ENCODE data around the gene SLC2A5. TPM values are rescaled to one million over a fixed set of nuclear protein-coding genes. Genes with fewer than 3 reads are reported as not detected.
"Not testable (repeated sequence)": the region's sequence is repeated elsewhere in the genome, so short reads cannot be mapped to it uniquely, and the experiment has no call there.

Gene SLC2A5
- total RNA-seq, 1 experiment from 2014 or later: not detected

DNA sequence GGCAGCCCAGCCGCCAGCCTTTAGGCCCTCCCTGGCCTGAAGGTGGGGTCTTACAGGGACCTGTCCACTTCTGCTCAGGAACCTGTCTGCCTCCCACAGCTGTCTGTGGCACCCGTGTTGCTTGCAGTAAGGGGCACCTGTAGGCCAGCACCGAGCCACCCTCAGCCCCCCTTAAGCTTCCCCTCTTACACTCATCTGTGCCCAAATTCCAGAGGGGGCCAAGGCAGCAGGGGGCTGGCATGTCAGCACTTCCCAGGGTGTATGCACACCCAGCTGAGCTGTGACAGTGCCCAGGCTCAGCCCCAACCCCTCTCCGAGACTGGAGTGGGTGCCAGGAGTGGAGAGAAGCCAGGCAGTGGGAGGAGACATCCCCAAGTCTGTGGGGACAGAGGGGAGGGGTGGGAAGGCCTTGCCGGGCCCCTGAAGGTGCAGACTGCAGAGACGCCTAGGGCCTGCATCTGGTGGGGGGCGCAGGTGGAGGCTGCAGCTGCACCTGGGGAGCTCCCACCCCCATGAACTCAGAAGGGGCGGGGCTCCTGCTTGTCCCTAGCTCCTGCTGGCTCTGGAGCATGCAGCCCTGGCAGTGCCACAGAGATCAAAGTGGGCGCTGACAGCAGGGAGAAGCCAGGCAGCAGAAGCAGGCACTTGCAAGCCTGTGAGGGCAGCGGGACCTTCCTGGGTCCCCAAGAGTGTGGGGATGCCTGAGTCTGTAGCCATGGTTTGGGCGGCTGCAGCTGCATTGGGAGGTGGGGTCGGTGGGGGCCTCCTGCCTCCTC, 37.8 kb downstream of the SLC2A5 start:
- BruUV-seq (replicated peaks): no TSS peak
- TF ChIP-seq, protein P1, sequence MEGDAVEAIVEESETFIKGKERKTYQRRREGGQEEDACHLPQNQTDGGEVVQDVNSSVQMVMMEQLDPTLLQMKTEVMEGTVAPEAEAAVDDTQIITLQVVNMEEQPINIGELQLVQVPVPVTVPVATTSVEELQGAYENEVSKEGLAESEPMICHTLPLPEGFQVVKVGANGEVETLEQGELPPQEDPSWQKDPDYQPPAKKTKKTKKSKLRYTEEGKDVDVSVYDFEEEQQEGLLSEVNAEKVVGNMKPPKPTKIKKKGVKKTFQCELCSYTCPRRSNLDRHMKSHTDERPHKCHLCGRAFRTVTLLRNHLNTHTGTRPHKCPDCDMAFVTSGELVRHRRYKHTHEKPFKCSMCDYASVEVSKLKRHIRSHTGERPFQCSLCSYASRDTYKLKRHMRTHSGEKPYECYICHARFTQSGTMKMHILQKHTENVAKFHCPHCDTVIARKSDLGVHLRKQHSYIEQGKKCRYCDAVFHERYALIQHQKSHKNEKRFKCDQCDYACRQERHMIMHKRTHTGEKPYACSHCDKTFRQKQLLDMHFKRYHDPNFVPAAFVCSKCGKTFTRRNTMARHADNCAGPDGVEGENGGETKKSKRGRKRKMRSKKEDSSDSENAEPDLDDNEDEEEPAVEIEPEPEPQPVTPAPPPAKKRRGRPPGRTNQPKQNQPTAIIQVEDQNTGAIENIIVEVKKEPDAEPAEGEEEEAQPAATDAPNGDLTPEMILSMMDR (conservative IDR thresholded peaks at IDR 0.05; ENCODE audit: low read depth, low read length): no peak
- TF ChIP-seq EZH2 (IDR thresholded peaks at IDR 0.05; ENCODE audit: borderline replicate concordance, low read depth, low read length, poor library complexity, severe bottlenecking): no peak
- no peaks in the 10 kb centered on the region for H3K4me1 ChIP-seq (ENCODE audit: insufficient read depth, low read length, poor library complexity, severe bottlenecking)
- ChIA-PET CTCF (interaction anchor here (0.6 to 0.7 kb wide), 2 partner anchors 8 to 27 kb away, joined by 3 read pairs; no protein-coding TSS in a partner anchor), POLR2A (ENCODE audit: low non-redundant PET) (no interaction called here)
- H3K27me3 ChIP-seq (replicated peaks; ENCODE audit: insufficient read depth, low read depth, low read length, poor library complexity): no peaks in the 10 kb centered on the region
- intact Hi-C loops (cut with micrococcal nuclease; ENCODE audit: unreplicated experiment): no loop called here
- DNase-seq (ENCODE audit: low spot score): no peak
- H3K36me3 ChIP-seq (ENCODE audit: insufficient read depth, low read length, poor library complexity, severe bottlenecking): no peaks in the 10 kb centered on the region
- H3K9me3 ChIP-seq (ENCODE audit: low read depth, low read length, poor library complexity, severe bottlenecking): peaks cover 4% of the 10 kb centered on the region
- H3K27ac ChIP-seq (ENCODE audit: low read depth, low read length, poor library complexity, severe bottlenecking): no peak overlapping the region
- no peak overlapping the region for H3K4me3 ChIP-seq (ENCODE audit: low read depth, low read length, poor library complexity, severe bottlenecking)

DNA sequence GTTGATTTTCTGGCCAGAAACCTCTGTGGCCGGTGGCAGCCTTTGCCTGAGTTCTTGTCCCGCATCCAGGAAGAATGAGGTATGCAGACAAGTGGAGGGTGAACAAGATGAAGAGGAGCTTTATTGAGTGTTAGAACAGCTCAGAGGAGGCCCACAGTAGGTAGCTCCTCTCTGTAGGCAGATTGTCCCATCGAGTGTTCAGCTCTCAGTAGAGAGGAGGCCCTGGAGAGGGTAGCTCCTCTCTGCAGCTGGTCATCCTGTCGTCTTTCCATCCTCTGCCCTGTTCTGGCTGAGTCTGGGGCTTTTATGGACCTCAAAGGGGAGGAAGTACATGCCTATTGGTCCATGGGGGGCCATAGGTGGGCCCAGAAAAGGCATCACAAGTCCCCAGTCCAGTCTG, 38.4 kb downstream of the SLC2A5 start:
- H3K27me3 ChIP-seq (replicated peaks; ENCODE audit: insufficient read depth, low read depth, low read length, poor library complexity); H3K27ac ChIP-seq (ENCODE audit: low read depth, low read length, poor library complexity, severe bottlenecking); H3K4me3 ChIP-seq (ENCODE audit: low read depth, low read length, poor library complexity, severe bottlenecking); H3K36me3 ChIP-seq (ENCODE audit: insufficient read depth, low read length, poor library complexity, severe bottlenecking); DNase-seq (ENCODE audit: low spot score); H3K4me1 ChIP-seq (ENCODE audit: insufficient read depth, low read length, poor library complexity, severe bottlenecking); H3K9me3 ChIP-seq (ENCODE audit: low read depth, low read length, poor library complexity, severe bottlenecking); intact Hi-C loops (cut with micrococcal nuclease; ENCODE audit: unreplicated experiment); POLR2A ChIA-PET (ENCODE audit: low non-redundant PET); BruUV-seq (replicated peaks): not testable (repeated sequence)
- CTCF ChIA-PET: interaction anchor here (0.7 kb wide), 1 partner anchor 26 kb away, joined by 3 read pairs; no protein-coding TSS in a partner anchor

DNA sequence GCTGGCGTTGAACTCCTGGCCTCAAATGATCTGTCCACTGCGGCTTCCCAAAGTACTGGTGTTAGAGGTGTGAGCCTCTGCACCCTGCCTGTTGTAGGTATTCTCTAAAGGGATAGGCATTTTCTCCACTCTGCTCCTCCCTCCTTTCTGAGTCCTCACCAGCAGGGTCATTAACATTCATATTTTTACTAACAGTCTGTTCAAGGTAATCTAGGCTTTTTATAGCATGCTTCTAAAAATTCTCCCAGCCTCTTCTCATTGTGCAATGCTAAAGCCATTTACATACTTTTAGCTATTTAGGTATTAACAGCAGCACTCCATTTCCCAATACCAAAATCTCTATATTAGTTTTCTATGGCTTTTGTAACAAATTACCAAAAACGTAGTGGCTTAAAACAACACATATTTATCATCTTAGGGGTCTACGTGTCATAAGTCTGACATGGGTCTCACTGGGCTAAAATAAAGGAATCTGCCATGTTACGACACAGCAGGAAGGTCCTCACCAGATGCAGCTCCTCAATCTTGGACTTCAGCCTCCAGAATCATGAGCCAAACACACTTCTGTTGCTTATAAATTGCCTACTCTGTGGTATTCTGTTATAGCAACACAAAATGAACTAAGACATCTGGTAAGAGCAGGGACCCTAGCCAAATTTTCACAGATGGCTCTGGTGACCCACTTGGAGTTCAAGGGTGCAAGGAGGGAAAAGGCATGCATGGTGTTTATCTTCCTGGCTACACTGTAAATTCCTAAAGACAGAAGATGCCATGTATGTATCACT, 40.3 kb downstream of the SLC2A5 start:
- no TSS peak for BruUV-seq (replicated peaks)
- POLR2A ChIA-PET (ENCODE audit: low non-redundant PET): no interaction called here
- H3K36me3 ChIP-seq (ENCODE audit: insufficient read depth, low read length, poor library complexity, severe bottlenecking): no peaks in the 10 kb centered on the region
- intact Hi-C loops (cut with micrococcal nuclease; ENCODE audit: unreplicated experiment): no loop called here
- TF ChIP-seq, protein P1 (conservative IDR thresholded peaks at IDR 0.05; ENCODE audit: low read depth, low read length): no peak
- TF ChIP-seq EZH2 (IDR thresholded peaks at IDR 0.05; ENCODE audit: borderline replicate concordance, low read depth, low read length, poor library complexity, severe bottlenecking): no peak
- H3K27me3 ChIP-seq (replicated peaks; ENCODE audit: insufficient read depth, low read depth, low read length, poor library complexity): no peaks in the 10 kb centered on the region
- no peak overlapping the region for H3K4me3 ChIP-seq (ENCODE audit: low read depth, low read length, poor library complexity, severe bottlenecking)
- H3K9me3 ChIP-seq (ENCODE audit: low read depth, low read length, poor library complexity, severe bottlenecking): peaks cover 4% of the 10 kb centered on the region
- no peak overlapping the region for H3K27ac ChIP-seq (ENCODE audit: low read depth, low read length, poor library complexity, severe bottlenecking)
- H3K4me1 ChIP-seq (ENCODE audit: insufficient read depth, low read length, poor library complexity, severe bottlenecking): no peaks in the 10 kb centered on the region
- no peak for DNase-seq (ENCODE audit: low spot score)
- CTCF ChIA-PET: interaction anchor here (1.5 kb wide), 1 partner anchor 24 kb away, joined by 10 read pairs; no protein-coding TSS in a partner anchor

All from A673 (cell line).